SK-N-DZ (cell line): ENCODE results near the gene ALPK1.

ENCODE experiments used
- DNase-seq: peaks from one replicate; pipeline ENCODE4 v3.0.0-alpha.2; 2015; ENCODE audit warnings: low spot score

Gene ALPK1

DNA sequence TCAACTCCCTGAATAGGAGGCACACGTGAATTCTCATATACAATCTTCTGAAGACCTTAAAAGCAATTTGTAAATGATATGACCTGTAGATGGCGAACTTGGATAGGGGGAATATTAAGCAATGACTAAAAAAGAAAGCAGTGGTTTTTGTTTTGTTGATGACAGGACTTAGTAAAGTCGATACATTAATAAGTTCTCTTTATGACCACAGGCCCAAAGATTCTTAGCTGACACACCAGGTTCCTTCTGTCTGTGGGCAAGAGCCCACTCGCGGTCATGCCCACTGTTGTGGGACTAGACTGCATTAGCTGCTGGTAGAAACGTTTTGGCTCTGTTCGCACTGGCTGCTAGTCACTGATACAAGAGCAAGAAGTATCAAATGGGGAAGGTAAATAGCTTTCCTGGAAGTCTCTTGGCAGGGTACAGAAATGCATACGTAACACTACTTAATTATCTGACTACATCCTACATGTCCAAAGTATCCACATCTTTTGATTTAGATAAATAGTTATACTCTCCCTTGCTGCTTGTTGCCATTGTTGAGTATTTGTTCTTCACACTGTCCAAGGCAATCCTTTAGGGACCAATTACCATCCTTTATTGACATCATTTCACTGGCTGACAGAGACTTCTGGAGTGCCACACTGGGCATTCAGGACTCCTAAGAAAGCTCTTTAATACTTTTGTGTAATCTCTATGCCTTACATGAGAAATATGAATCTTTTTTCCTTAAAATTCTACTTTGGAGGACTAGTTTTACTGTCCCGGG, 31.0 kb downstream of the ALPK1 start:
- DNase-seq = peak; percentile 57

DNA sequence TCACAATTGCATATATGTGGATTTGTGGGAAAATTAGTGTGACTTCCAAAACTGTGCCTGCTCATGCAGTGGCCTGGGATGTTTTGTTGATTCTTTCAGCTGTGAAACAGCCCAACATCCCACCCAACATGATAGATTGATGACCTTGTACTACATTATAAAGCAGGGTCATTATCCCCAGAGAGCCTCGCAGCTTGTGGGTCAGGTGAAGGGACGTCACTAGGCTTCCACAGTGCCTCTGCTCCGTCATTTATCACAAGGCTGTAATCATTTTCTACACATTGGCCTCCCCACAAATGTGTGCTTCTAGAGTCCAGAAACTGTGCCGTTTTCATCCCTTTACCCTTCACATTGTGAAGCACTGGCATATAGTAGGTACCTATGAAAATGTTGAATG, 31.6 kb downstream of the ALPK1 start:
- DNase-seq = no peak

DNA sequence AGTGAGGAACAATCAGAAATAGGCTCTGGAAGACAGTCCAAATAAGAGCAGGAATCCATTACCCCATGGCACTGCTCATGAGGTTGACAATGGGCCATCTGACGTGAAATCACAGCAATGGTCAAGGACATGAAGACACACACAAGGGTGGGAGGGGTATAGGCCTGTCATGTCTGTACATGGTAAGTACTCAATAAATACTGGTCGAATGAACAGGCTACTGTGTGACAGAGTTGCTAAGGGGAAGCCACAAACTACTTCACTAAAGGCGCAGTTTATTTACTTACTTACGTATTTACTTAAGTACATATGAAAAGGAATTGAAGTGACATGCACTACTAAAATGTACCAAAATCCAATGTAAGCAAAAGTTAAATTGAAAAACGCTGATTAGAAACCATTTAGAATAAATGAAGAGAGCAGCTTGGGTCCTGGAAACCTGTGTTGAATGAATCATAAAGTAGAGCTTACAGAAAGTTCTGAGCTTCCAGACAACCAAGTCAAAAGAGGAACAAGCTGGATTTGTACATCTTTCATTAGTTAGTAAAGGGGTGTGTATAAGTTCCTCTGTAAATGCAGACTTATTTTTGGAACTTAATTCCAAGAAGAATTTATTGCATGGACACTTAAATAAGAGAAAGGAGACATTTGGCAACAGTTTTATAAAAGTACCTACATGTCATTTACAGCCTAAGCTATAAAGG, 32.7 kb downstream of the ALPK1 start:
- DNase-seq = no peak

DNA sequence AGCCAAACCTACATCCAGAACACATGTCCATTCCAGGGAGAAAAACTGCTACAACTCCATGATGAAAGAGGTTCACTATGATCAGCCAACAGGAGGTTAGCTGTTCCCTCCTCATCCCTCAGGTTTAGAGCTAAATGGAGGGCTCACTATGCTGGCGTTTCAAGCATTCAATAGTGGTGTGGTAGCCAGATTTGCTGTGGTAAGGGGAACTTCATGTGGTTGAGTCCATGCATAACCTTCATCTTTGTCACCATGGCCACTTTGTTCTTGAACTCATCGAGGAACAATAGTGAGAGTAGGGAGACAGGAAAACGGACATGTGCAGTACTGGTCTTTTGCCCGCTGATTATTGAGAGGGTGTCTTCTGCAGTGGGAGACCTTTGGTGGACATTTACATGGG, 33.8 kb downstream of the ALPK1 start:
- DNase-seq = no peak

DNA sequence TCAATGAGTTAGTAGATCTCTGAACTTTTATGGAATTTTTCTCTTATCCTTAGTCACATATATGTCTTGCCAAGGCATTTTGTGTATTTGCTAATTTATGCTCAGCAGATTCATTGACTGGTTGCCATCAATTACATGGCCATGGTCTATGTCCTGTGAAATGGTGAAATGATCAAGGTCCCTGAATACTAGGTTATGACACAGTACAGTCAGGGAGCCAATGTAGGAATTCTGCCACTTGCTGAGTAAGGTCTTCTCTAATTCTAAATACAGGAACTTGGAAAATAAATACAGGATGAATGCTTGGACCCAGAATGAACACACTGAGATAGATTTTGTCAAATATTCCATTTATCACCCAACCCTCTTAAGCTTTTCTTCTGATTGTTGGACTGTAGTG, 35.2 kb downstream of the ALPK1 start:
- DNase-seq = no peak

DNA sequence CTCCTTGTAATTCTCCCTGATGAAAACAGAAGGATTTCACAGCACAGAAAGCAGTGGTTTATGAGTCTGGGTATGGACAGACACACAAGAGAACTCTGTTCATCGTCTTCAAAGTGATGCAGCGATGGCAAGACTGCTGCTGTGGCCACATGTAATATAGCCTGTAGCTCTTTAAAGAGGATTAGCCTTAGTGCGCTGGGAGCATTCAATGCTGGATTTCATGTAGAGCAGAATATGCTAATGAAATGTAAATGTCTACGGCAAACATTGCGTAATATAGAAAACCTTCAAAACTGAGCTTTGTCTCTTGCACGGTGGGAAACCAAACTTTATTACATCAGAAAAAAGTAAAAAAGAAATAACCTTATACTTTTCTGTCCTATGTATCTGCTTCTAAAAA, 42.9 kb downstream of the ALPK1 start:
- no peak for DNase-seq

DNA sequence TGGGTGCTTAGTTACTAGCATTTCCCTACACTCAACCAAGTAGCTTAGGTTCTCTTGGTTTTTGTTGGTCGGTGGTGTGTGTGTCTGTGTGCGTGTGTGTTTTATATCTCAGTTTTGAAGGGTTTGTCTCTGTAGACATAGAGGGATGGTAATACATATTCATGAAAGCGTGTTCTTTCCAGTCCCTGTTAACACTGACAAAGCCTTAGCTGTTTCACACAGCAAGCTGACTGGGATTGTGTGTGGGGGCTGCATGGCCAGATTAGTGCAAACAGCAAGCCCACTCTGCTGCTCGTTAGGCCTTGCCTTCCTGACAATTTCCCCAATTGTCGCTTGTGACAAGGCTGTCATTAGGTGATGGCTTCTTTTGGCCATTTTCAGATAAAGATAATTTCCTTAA, 43.9 kb downstream of the ALPK1 start:
- DNase-seq = no peak

- peak; percentile 20 for DNase-seq
Measured at GRCh38 chr4:112343330-112344080, 46.3 kb downstream of the ALPK1 start.

GRCh38 chr4:112348488-112349158, 51.5 kb downstream of the ALPK1 start:
- DNase-seq = peak; percentile 85

GRCh38 chr4:112352736-112353135, 55.6 kb downstream of the ALPK1 start:
- DNase-seq = no peak

DNA sequence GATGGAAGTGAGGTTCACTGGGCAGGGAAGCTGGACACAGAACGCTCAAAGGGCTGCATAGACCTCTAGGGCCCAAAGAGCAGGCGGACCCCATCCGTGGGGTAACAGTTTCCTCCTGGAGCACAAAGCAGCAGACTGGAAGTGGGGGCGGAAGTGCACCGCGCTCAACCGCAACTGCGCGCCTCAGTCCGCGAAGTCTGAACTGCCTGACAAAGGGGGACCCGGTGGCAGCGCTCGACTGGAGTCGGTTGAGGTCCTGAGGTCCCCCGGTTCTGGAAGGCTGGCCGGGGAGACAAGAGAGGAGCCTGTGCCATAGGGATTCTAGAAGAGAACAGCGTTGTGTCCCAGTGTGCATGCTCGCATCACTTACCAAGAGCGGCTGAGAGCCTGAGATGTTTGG, 58.5 kb downstream of the ALPK1 start:
- no peak for DNase-seq

GRCh38 chr4:112357453-112357852, 60.3 kb downstream of the ALPK1 start:
- DNase-seq = no peak

DNA sequence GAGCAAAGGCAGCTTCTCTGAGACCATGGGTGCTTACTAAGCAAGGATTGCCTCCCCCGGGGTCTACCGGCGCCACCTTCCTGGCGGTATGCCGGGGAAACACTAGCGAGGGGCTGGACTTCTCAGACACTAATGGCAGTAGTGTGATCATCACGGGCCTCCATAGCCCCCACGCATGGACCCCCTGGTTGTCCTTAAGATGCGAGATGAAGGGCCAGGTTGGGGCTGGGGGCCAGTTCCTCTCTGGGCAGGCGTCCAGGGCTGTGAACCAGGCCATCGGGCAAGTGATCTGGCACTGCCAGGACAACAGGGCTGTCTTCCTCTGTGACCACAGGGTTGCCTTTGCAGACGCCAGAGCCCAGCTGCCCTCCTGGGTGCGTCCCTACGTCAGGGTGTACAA, 60.7 kb downstream of the ALPK1 start:
- no peak for DNase-seq

DNA sequence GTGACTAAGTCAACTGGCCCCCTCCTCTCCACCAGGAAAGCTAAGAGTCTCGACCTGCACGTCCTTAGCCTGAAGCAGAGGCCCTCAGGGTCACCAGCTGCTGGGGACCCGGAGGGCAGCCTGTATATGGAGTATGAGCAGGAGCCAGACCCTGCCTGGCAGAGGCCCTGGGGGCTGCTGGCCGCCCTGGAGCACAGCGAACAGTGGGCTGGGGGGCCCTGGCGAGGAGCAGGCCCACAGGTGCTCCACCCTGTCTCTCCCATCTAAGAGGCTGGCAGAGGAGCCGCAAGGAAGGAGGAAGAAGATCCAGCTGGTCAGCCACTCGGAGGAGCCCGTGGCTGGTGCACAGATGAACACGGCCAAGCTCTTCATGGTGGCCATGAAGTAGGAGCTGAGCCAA, 61.2 kb downstream of the ALPK1 start:
- no peak for DNase-seq

GRCh38 chr4:112358952-112359749, 62.0 kb downstream of the ALPK1 start:
- no peak for DNase-seq

DNA sequence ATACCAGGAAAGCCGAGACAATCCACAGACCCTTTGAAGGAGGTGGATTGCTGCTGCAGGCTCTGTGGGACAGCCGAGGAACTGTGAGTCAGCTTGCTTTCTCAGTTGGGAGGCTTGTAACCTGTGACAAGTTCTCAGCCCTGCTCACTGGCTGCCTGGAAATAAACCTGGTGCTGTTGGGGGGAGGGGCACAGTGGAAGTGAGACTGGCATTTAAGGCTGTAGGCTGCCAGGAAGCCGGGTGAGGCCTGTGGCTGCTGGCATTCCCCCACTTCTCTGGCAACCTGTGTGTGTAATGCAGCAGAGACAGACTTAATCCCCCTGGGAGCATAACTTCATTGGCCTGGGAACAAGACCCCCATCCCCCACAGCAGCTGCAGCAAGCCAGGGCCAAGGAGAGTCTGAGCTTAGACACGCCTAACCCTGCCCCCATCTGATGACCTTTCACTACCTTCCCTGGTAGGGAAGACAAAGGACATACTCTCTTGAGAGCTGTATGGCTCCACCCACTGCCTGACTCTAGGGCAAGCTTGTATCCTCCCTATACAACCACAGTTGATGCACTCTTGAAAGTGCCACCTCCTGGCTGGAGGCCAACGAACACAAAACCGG, 64.1 kb downstream of the ALPK1 start:
- DNase-seq = peak; percentile 91

DNA sequence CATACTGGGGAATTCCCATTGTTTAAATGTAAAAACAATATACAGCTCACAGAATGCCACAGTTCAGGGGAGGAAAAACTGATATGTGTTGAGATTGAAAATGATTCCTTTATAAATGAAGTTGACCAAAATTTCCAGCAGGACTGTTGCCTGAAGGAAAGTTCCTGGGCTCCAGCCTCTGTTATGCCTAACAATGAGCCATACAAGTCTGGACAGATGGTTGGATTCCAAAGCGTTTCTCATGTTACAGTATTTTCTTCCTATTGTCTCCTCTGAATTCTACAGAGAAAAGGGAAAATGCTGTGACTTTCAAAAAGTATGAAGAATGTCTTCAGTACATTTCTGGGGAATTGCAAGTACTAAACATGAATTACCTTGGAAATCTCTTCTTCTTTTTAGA, 73.3 kb downstream of the ALPK1 start:
- no peak for DNase-seq

- DNase-seq = peak; percentile 52
Measured at GRCh38 chr4:112371361-112371760, 74.2 kb downstream of the ALPK1 start.

DNA sequence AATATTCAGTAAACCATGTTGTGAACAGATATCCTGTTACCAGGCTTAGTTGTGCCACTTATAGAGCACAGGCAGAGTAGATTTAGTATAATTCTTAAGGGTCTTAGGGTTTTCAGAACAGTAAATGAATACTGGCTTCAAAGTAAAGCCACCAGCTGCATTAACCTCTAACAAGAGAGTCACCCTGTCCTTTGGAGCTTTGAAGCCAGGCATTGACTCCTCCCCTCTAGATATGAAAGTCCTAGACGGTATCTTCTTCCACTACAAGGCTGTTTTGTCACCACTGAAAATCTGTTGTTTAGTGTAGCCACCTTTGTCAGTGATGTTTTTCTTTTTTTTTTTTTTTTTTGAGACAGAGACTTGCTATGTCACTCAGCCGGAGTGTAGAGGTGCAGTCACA, 77.7 kb downstream of the ALPK1 start:
- no peak for DNase-seq

GRCh38 chr4:112377171-112377570, 80.0 kb downstream of the ALPK1 start:
- DNase-seq = no peak
